Right lobe of liver (tissue), 4 donors: ENCODE results near the gene SLC38A2.

Source experiments
- CTCF ChIP-seq, 4 donors: fragments of 200-600 bp in 3 of 4; fragments of 450-650 bp in 1 of 4; IDR thresholded peaks; one replicate each; pipeline versions ENCODE4 v1.5.1 to v1.8.0; 2016 to 2022; ENCODE audit warnings: antibody characterized with exemption in 4 of 4, mild to moderate bottlenecking in 2 of 4
- POLR2A ChIP-seq: fragments of 450-650 bp; IDR thresholded peaks from one replicate; pipeline ENCODE4 v1.6.1; 2017; ENCODE audit warnings: antibody characterized with exemption, mild to moderate bottlenecking
- donor health status: DM: no; HTN: no; CAD: no.
- donor health status: DM: no; HTN: no; CAD: no.
- donor health status: DM: no; HTN: yes; CAD: no.

GRCh38 chr12:46400406-46400805 is 27.8 kb upstream of the SLC38A2 start:
- no peak for TF ChIP-seq POLR2A
- no peak for TF ChIP-seq CTCF (IDR thresholded peaks at IDR 0.05)
